K562 (cell line): ENCODE results near the gene WDR46. TPM values are rescaled to one million over a fixed set of nuclear protein-coding genes. Genes with fewer than 3 reads are reported as not detected.

Experiments used
- CBFA2T2 ChIP-seq: fragments of 450-650 bp; conservative IDR thresholded peaks from 2 replicates; pipeline ENCODE4 v1.6.1; 2017; ENCODE audit warnings: mild to moderate bottlenecking
- FOXM1 ChIP-seq, 2 experiments: fragments of 450-650 bp in 1 of 2; sonication (generic) in 1 of 2; formaldehyde crosslinking in 1 of 2; IDR thresholded peaks; 2 replicates each; pipeline versions ENCODE4 v1.6.1 to v1.9.0; 2017 to 2022; ENCODE audit warnings: low read depth in 2 of 2, mild to moderate bottlenecking in 2 of 2, missing genetic modification reagents in 1 of 2, moderate library complexity in 1 of 2
- HDAC1 ChIP-seq, 2 experiments: fragments of 450-650 bp; IDR thresholded peaks; 2 replicates each; pipeline ENCODE4 v1.6.1; 2016 to 2017; ENCODE audit warnings: inconsistent platforms in 1 of 2, mild to moderate bottlenecking in 1 of 2, moderate library complexity in 1 of 2
- NCOA1 ChIP-seq: fragments of 450-650 bp; IDR thresholded peaks from 2 replicates; pipeline ENCODE4 v1.6.1; 2016; ENCODE audit warnings: low read depth
- OTX1 ChIP-seq: fragments of 450-650 bp; formaldehyde crosslinking; IDR thresholded peaks from 2 replicates; pipeline ENCODE4 v1.4.0; 2022; ENCODE audit warnings: mild to moderate bottlenecking
- TGIF2 ChIP-seq: sonication (generic); formaldehyde crosslinking; IDR thresholded peaks from 2 replicates; pipeline ENCODE4 v1.8.1; 2022; ENCODE audit warnings: mild to moderate bottlenecking, missing genetic modification reagents, moderate library complexity
- ZEB2 ChIP-seq: fragments of 450-650 bp; IDR thresholded peaks from 2 replicates; pipeline ENCODE4 v1.6.1; 2016
- polyA plus RNA-seq, 8 experiments: library from polyadenylated mRNA; depleted of rRNA in 4 of 8; stranded (reverse) in 5 of 8; unstranded in 3 of 8; fragments of >200 nt; fragmentation: Nextera tagmentation in 2 of 8; fragmentation: Illumina TruSeq in 1 of 8; extraction: Ambion mirVana in 2 of 8; extraction: Trizol in 1 of 8; gene quantifications; 2 replicates each; pipeline versions ENCODE4 v1.2.1 to v1.2.3, GENCODE V29; 2011 to 2014; ENCODE audit warnings: inconsistent platforms in 1 of 8, missing spikeins in 1 of 8
- total RNA-seq, 7 experiments: library from RNA; depleted of rRNA in 6 of 7; stranded (reverse); fragments of >200 nt in 6 of 7; fragmentation: Illumina TruSeq in 2 of 7; extraction: Trizol in 2 of 7; gene quantifications; 2 replicates each; pipeline versions ENCODE4 v1.2.1 to v1.2.3, GENCODE V29; 2011 to 2021; ENCODE audit warnings: low replicate concordance in 1 of 7
- TF ChIP-seq, protein P1 (sequence below): sonication (generic); formaldehyde crosslinking; IDR thresholded peaks from 2 replicates; pipeline ENCODE4 v1.5.0; 2020; ENCODE audit warnings: missing genetic modification reagents
- TF ChIP-seq, protein P2 (sequence below): conservative IDR thresholded peaks from 2 replicates; pipeline ENCODE4 v1.6.1; 2011; ENCODE audit warnings: low read depth, mild to moderate bottlenecking, low read length; ENCODE audit not compliant: control insufficient read depth
- TF ChIP-seq, protein P3 (sequence below), 2 experiments: IDR thresholded peaks in 1 of 2; conservative IDR thresholded peaks in 1 of 2; 2 replicates each; pipeline ENCODE4 v1.6.1; 2016; ENCODE audit warnings: low read depth in 2 of 2, mild to moderate bottlenecking in 1 of 2, missing compliant biosample characterization in 1 of 2, missing genetic modification characterization in 1 of 2, moderate library complexity in 1 of 2
- TF ChIP-seq, protein P4 (sequence below): sonication (generic); formaldehyde crosslinking; IDR thresholded peaks from 2 replicates; pipeline ENCODE4 v1.9.0; 2022; ENCODE audit warnings: mild to moderate bottlenecking, missing genetic modification reagents
- TF ChIP-seq, protein P5 (sequence below): IDR thresholded peaks from 2 replicates; pipeline ENCODE4 v1.6.1; 2014; ENCODE audit warnings: antibody characterized with exemption
- TF ChIP-seq, protein P6 (sequence below), 2 experiments: IDR thresholded peaks; 2 replicates each; pipeline ENCODE4 v1.6.1; 2012; ENCODE audit warnings: improper control_type of control experiment in 2 of 2, low read depth in 2 of 2, low read length in 2 of 2, borderline replicate concordance in 1 of 2

The WDR46 gene
- total and polyA plus RNA-seq, 9 of the 15 experiments (the other 6 are each of a cell fraction or from before 2014, with no cell fraction given), result 8.9 to 146 (median 93.1) TPM

DNA sequence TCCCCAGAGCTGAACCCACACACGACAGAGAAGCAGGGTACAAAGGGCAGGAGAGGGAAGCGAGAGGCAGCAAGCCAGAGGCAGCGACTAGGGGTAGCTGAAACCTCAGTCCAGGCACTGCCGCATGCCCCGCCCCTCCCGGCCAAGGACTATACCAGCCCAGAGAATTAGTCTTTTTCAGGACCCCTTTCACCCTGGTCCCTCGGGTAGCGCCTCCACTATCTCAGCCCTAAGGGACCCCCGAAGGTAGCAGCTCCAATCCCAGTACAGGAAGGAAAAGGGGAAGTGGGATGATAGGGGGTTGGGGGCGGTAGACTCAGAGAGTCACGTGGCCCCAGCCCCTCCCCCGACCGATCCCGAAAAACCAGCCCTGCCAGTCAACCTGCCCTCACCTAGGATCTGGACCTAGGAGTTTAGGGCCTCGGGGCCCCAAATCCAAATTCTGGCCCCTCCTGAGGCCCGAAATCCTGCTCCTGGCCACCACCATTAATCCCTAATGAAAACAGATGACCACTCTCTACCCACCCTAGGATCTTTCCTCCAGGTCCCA, 8.4 kb upstream of the WDR46 start (continued):
- TF ChIP-seq, protein P1, sequence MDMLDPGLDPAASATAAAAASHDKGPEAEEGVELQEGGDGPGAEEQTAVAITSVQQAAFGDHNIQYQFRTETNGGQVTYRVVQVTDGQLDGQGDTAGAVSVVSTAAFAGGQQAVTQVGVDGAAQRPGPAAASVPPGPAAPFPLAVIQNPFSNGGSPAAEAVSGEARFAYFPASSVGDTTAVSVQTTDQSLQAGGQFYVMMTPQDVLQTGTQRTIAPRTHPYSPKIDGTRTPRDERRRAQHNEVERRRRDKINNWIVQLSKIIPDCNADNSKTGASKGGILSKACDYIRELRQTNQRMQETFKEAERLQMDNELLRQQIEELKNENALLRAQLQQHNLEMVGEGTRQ (CRISPR knock-in tag), result peak; percentile 93
- TF ChIP-seq FOXM1 (IDR thresholded peaks at IDR 0.05; ENCODE audit: low read depth) (no peak), FOXM1 (CRISPR knock-in tag; IDR thresholded peaks at IDR 0.05; ENCODE audit: low read depth) (no peak), ZEB2 (no peak), NCOA1 (no peak), HDAC1 (IDR thresholded peaks at IDR 0.05) (0 out of 4 replicates have a peak, but pooled peaks of 1 of the 2 experiments have one; percentile 10), CBFA2T2 (peak; percentile 60), OTX1 (CRISPR knock-in tag) (peak; percentile 34; the same call in 1 of the 2 replicates), TGIF2 (CRISPR knock-in tag) (no peak)
- TF ChIP-seq, protein P2, sequence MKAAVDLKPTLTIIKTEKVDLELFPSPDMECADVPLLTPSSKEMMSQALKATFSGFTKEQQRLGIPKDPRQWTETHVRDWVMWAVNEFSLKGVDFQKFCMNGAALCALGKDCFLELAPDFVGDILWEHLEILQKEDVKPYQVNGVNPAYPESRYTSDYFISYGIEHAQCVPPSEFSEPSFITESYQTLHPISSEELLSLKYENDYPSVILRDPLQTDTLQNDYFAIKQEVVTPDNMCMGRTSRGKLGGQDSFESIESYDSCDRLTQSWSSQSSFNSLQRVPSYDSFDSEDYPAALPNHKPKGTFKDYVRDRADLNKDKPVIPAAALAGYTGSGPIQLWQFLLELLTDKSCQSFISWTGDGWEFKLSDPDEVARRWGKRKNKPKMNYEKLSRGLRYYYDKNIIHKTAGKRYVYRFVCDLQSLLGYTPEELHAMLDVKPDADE, result no peak
- TF ChIP-seq, protein P3, sequence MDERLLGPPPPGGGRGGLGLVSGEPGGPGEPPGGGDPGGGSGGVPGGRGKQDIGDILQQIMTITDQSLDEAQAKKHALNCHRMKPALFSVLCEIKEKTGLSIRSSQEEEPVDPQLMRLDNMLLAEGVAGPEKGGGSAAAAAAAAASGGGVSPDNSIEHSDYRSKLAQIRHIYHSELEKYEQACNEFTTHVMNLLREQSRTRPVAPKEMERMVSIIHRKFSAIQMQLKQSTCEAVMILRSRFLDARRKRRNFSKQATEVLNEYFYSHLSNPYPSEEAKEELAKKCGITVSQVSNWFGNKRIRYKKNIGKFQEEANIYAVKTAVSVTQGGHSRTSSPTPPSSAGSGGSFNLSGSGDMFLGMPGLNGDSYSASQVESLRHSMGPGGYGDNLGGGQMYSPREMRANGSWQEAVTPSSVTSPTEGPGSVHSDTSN (CRISPR knock-in tag; IDR thresholded peaks at IDR 0.05; ENCODE audit: low read depth), result peak; percentile 38; the same call in 1 of the 2 replicates
- TF ChIP-seq, protein P3 (tag; conservative IDR thresholded peaks at IDR 0.05; ENCODE audit: low read depth), result 0 out of 2 replicates have a peak, but pooled peaks have one; percentile 36
- TF ChIP-seq, protein P4, sequence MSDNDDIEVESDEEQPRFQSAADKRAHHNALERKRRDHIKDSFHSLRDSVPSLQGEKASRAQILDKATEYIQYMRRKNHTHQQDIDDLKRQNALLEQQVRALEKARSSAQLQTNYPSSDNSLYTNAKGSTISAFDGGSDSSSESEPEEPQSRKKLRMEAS (CRISPR knock-in tag), result peak; percentile 58
- TF ChIP-seq, protein P5, sequence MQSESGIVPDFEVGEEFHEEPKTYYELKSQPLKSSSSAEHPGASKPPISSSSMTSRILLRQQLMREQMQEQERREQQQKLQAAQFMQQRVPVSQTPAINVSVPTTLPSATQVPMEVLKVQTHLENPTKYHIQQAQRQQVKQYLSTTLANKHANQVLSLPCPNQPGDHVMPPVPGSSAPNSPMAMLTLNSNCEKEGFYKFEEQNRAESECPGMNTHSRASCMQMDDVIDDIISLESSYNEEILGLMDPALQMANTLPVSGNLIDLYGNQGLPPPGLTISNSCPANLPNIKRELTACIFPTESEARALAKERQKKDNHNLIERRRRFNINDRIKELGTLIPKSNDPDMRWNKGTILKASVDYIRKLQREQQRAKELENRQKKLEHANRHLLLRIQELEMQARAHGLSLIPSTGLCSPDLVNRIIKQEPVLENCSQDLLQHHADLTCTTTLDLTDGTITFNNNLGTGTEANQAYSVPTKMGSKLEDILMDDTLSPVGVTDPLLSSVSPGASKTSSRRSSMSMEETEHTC, result 0 out of 2 replicates have a peak, but pooled peaks have one; percentile 37
- TF ChIP-seq, protein P6, sequence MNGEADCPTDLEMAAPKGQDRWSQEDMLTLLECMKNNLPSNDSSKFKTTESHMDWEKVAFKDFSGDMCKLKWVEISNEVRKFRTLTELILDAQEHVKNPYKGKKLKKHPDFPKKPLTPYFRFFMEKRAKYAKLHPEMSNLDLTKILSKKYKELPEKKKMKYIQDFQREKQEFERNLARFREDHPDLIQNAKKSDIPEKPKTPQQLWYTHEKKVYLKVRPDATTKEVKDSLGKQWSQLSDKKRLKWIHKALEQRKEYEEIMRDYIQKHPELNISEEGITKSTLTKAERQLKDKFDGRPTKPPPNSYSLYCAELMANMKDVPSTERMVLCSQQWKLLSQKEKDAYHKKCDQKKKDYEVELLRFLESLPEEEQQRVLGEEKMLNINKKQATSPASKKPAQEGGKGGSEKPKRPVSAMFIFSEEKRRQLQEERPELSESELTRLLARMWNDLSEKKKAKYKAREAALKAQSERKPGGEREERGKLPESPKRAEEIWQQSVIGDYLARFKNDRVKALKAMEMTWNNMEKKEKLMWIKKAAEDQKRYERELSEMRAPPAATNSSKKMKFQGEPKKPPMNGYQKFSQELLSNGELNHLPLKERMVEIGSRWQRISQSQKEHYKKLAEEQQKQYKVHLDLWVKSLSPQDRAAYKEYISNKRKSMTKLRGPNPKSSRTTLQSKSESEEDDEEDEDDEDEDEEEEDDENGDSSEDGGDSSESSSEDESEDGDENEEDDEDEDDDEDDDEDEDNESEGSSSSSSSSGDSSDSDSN (IDR thresholded peaks at IDR 0.05; ENCODE audit: borderline replicate concordance in 1 of 2, low read depth in 2 of 2, low read length in 2 of 2), result no peak
- TF ChIP-seq, all 486 proteins: peak for 27
